HL-60/S4 (cell line): Measurements from ENCODE around the gene FFAR2.
"Not testable (repeated sequence)": the region's sequence is repeated elsewhere in the genome, so short reads cannot be mapped to it uniquely, and the experiment has no call there.

ENCODE experiments used
- in situ Hi-C: fragments of 300-500 bp; cut with MboI; formaldehyde crosslinking; loops from 2 replicates; pipeline ENCODE4 v1.14.3; 2022; ENCODE audit warnings: low sequenced_read_pairs

The FFAR2 gene

DNA sequence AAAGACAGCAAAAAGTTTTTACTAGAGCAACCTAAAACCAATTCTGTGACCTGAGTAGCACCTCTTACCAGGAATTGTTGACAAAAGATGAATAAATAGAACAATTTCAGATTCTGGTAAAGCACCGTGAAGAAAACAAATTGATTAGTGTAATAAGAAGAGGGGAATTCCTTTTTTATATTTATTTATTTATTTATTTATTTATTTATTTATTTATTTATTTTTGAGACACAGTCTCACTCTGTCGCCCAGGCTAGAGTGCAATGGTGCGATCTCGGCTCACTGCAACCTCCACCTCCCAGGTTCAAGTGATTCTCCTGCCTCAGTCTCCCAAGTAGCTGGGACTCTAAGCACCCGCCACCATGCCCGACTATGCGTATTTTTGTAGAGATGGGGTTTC is 24.7 kb upstream of the FFAR2 start:
- in situ Hi-C loops = not testable (repeated sequence)

DNA sequence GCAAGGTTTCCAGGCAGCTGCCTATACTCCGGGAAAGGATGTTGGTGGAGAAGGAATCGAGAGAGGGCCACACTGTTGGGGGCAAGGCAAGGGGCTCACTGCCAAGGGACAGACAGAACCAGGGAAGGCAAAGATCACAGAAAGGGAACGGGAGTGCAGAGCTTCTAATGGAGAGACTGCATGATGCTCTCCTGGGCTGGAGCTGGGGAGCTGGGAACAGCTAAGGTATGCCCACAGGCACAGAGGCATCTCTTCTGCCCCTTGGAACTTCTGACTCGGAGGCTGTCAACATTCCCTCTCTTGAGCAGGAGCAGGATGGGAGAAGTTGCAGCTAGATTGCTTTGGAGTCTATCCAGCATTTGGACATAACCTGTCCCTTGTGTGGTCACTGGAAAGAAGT is 22.4 kb upstream of the FFAR2 start:
- in situ Hi-C loops = no loop called here

DNA sequence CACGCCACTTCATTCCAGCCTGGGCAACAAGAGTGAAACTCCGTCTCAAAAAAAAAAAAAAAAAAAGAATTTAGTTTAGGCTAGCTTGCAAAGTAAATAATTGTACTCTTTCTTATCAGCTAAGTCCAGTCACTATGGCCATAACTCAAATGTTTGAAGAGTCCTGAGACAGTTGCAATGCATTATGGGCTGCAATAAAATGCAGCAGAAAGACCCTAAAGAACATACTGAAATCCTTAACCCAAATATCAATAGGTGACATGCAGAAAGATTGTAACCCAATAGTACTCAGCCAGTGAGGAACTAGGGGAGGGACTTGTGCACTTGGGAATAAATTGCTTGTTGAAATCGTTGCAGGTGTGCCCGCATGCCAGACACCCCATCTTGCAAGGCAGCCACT is 20.9 kb upstream of the FFAR2 start:
- in situ Hi-C loops = no loop called here

DNA sequence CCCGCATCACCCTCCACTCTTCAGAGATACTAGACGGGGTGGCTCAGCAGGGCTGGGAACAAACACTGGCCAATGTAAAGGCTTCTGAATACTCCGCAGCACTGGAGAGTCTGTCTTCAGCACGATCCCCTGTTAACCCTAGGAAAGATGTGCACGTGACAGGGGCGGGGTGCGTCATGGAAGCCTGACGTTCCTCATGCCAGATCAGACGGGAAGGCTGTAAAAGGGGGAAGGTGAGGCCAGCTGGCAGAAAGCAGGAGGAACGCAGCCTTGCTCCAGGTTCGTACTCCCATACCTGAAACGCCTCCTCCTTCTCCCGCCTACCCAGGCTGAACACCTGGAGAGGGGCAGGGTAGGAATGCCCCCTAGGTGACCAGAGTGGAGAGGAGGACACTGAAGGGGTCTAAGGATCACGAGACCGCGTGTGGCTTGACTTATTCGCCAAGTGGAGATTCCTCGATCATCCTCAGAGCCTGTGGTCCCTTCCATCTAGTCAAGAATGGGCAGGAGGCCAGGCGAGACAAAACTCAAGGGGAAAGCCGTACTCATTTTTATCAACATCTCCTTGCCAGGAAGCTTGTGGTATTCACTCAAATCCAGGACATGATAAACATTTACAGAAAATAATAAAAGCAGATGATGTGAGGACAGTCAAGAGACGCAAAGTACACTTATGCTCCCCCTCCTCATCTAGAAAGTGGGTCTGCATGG is 18.2 kb upstream of the FFAR2 start:
- in situ Hi-C loops = loop anchor here (5.0 kb wide), 1 partner anchor 37 kb away; no protein-coding TSS in a partner anchor

DNA sequence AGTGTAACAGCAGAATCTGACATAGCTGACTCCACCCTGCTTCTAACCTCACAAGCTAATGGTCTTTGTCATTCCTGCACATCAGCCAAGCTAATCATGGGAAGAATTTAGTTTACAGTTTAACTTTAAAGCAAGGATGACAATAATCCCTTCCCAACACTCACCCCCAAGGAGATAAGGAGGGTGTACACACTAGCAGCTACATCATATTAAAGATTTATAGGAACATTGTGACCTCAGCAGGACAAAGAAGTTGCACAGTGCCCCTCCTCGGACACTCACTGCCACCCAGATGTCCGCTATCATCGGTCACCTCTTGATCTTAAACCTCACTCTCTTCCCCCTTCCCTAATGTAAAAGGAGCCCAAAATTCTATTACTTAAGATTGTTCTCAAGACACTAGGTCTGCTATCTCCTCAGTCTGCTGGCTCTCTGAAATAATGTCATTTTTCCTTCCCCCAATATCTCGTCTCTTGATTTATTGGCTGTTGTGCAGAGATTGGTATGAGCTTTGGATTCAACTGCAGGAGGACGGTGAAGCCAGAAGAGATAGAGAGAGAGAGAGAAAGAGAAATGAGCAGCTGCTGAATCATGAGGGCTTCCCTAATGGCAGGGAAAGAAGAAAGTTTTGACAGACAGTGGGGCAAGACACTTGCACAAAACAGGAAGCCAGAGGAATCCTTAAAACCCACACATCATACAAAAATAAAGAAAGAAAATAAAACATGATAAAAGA is 17.5 kb upstream of the FFAR2 start:
- in situ Hi-C loops = loop anchor here (5.0 kb wide), 1 partner anchor 37 kb away; no protein-coding TSS in a partner anchor

DNA sequence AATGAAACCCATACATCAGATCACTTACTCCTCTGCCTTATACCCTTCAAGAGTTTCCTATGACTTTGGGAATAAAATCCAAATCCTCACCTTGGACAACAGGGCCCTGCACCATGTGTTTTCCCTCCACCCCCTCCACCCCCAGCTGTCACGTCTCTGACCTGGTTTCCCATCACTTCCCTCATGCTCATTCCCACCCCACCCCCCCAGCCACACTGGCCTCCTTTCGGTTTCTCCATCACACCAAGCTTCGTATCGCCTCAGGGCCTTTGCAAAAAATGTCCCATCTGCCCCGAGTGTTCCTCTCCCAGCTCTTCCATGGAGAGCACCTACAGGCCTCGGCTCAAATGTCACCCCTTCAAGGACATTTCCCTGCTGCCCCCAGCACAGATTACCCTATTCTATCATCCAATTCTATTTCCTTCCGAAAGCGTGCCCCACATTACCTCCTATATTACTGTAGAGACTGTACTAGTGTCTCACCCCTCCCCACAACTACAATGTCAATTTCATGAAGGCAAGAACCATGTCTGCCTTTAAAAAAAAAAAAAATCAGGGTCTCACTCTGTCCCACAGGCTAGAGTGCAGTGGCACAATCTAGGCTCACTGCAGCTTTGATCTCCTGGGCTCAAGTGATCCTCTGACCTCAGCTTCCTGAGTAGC is 16.8 kb upstream of the FFAR2 start:
- in situ Hi-C loops = loop anchor here (5.0 kb wide), 1 partner anchor 36 kb away; no protein-coding TSS in a partner anchor

DNA sequence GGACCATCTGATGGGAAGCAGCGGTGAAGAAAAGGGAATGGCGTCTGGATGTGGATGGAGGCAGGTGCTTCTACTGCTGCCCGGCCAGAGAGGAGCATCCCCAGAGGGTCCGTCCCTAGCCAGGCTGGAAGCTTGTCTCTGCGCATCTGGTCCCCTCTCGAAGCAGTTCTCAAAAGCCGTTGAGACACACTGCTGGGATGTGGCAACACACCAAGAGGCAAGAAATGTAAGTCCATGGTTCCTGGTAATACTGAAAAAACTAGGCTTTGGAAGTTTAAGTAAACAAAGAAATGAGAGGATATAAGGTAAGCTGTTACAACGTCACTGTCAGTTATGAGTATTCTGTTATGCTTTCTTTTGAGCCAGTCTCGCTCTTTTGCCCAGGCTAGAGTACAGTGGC is 15.1 kb upstream of the FFAR2 start:
- in situ Hi-C loops = loop anchor here (5.0 kb wide), 1 partner anchor 34 kb away; no protein-coding TSS in a partner anchor

DNA sequence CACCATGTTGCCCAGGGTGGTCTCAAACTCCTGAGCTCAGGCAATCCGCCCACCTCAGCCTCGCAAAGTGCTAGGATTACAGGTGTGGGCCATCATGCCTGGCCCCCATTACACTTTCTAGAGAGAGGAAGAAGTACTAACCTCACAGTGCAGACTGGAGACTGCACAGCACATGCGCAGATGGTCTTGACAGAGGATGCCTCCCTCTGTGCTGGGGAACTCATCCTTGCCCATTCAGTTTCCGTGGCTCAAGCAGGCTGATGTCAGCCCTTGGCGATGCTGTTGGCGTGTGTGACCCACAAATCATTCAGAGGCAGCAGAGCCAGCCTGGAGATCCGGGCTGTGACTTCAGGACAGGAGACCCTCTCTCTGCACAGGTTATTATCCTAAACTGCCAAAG is 14.6 kb upstream of the FFAR2 start:
- in situ Hi-C loops = loop anchor here (5.0 kb wide), 1 partner anchor 34 kb away; no protein-coding TSS in a partner anchor

DNA sequence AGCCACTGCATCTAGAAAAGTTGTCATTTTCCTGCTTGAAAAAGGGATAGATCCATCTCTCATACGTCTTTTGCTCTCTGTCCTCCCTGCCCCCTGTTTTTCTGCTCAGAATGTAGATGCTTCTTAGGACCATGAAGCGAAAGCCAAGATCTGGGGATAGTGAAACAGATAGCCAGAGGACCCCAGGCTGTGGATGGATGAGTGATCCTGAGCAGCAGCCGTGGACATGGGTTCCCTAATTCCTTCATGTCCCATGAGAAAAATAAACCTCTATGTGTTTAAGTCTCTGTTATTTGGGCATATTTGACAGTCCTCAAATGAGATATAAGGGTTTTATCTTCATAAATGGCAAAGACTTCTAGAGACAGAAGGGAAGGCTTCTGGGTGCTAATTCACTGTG is 12.2 kb upstream of the FFAR2 start:
- in situ Hi-C loops = no loop called here

DNA sequence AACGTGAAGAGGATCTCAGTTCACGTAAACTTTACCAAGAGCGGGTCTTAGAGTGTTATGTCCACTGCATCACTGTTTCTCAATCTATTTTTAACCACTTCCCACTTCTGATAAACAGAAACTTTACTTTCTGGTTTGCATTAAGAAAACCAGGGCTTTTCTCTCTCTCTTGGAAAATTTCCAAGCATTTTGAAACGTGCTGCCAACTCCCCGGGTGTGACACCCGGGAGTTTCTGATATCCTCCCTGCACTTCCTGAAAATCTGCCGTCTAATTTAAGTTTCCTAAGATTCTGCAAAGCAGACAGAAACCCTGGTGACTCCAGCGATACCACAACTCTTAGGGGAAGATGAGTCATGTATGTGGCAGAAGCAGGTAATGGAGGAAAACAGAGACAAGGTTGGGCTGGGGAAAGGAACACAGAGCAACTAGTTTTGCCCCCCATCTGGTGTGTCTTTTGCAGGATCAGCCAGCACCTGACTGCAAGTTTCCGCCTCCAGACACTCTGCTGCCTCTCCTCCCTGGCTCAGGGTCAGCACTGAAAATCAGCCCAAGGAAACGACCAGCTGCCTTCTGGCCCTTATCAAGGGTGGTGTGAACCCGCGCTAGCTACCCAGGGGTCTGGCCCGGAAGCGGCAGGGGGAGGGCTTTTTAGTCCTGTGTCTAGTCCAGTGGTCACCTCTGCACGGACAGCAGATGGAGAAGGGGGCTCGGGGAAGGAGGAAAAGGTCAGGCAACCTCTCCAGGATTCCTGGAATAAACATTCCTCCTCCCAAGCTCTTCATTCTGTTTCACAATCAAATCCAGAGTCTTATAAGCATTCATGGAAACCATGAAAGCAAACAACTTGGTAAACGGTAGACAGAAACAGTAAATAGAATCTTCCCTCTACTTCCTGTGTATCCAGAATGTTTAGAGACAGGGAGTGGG is 11.3 kb upstream of the FFAR2 start:
- in situ Hi-C loops = no loop called here

DNA sequence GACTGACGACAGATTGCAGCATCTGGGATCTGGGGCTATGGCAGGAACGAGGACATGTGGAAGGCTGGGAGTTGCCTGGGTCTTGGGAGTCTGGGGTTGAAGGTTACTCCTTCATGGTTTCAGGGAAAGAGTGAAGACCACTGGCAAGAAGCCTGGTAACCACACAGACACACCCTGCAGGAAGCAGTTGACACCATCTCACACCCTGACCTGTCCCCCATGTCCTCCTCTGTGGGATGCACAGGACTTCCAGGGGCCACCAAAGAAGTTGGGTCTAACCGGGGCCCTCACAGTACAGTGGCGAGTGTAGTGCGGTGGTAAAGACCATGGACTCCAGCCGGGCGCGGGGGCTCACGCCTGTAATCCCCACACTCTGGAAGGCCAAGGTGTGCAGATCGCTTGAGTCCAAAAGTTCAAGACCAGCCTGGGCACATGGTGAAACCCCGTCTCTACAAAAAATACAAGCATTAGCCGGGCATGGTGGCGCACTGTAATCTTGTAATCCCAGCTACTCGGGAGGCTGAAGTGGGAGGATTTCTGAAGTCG is 10.6 kb upstream of the FFAR2 start:
- in situ Hi-C loops = no loop called here

DNA sequence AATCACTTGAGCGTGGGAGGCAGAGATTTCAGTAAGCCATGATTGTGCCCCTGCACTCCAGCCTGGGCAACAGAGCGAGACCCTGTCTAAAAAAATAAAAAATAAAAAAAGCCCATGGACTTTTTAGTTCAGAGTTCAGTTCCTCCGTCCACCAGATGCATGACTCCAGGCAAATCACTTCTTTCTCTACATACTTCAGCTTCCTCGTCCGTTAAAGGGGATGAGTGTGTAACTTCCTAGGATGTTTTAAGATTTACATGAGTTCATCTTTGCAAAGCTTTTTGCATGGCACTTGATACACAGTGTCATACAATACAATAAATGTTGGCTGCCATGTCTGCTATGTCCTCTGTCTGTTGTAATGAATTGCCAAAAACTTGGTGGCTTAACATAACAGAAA is 10.0 kb upstream of the FFAR2 start:
- in situ Hi-C loops = no loop called here

DNA sequence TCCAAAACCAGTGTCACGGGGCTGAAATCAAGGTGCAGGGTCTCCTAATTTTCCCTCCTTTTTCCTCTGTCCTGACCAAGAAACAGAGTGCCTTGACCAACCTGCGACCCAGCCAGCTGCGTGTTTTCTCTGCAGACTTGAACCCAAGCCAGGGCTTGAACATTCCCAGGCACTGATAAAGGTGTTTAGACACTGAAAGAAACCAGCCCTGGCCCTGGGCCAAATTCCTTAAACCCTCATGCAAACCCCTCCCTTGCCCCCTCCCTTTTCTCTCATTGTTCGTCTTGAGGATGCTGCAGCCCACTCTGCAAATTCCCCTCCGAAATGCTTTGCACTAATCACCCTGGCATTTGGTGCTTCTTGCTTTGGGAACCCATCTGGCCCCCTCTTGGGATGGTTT is 9.5 kb upstream of the FFAR2 start:
- in situ Hi-C loops = no loop called here

DNA sequence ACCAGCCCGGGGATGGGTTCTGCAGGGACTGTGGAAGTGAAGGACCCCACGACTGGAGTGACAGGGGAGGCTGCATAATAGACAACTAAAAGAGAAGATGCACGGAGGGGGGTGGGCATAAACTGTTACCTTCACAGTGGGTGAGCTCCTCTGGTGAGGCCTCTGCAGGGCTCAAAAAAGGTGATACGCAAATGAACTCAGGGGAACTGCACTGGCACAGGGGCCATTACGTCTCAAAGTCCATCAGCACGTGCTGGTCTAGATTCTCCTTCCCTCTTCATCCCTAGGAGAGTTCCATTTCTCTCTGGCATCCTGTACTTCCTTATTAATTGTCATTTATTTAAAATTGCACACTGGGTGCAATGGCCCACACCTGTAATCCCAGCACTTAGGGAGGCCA is 8.1 kb upstream of the FFAR2 start:
- in situ Hi-C loops = no loop called here

DNA sequence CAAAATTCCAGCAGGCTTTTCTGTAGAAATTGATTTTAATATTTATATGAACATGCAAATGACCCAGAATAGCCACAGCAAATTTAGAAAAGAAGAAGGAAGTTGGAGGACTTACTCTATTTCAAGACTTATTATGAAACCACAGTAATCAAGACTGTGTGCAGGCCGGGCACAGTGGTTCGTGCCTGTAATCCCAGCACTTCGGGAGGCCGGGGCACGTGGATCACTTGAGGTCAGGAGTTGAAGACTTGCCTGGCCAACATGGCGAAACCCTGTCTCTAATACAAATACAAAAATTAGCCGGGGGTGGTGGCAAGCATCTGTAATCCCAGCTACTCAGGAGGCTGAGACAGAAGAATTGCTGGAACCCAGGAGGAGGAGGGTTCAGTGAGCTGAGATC is 6.0 kb upstream of the FFAR2 start:
- in situ Hi-C loops = no loop called here

DNA sequence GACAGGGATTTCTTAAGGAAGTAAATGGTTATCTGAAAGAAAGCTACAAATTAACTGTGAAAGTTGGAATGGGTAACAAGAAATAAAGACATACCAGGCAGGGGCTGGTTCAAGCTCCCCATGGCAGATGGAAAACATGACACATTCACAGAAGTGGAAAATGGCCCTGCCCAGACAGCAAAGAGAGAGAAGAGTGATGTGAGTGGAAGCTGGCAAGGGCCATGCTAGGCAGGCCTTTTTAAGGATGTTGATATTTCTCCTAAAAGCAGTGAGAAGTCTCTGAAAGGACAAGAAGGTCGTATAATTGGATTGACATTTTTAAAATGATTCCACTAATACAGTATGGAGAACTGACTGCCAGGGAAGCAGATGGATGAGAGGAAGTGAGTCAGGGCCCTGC is 3.3 kb upstream of the FFAR2 start:
- in situ Hi-C loops = no loop called here

DNA sequence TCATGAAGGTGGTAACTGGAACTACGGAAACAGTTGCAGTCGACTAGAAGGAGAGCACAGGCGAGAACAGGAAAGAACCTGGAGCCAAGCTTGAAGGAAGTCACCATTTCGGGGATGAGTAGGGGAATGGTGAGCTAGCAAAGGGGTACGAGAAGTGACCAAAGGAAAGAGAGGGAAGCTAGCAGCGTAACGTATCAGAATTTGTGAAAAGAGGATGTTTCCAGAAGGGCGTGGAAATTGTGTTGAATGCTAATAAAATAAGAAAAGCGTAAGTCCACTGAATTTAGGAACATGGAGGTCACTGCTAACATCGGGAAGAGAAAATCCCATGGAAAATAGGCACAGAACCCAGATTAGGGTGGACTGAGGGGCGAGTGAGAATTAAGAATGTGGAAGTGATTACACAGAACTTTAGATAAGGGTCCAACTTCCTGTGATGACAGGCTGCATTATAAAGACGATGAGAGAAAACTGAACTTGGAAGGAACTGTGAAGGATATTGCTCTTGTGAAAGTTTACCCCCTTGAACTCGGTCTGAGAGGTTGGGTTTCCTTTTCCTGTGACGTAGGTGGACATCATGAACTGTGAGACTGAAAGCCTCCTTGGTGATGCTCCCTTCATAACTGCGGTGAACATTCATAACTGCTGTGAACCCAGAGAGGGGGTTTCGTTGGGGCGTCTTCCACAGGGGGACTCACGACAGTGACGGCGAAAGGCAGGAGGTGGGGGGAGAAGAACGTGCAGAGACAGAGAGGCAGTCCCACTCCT is 2.0 kb upstream of the FFAR2 start:
- in situ Hi-C loops = no loop called here

DNA sequence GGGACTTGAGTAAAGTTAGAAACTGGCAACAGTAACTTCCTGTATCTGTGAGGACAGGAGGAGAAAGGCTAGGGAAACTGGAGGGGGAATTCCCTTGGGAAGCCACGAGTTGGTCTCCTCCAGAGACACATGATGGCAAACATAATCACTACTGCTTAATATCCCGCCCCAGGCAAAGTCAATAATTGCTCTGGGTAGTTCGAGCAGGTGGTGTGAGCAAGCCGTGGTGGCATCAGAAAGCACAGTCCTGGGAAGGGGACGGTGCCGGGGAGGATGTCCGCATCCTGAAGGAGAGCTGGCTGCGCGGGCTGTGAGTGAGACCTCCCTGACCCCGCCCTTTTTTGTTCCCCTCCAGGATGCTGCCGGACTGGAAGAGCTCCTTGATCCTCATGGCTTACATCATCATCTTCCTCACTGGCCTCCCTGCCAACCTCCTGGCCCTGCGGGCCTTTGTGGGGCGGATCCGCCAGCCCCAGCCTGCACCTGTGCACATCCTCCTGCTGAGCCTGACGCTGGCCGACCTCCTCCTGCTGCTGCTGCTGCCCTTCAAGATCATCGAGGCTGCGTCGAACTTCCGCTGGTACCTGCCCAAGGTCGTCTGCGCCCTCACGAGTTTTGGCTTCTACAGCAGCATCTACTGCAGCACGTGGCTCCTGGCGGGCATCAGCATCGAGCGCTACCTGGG is 1.4 kb downstream of the FFAR2 start:
- in situ Hi-C loops = no loop called here
